Left ventricle myocardium inferior (tissue), 1 donor: ENCODE measurements around the gene MAP2K4. TPM values are rescaled to one million over a fixed set of nuclear protein-coding genes. Genes with fewer than 3 reads are reported as not detected.

ENCODE experiments used
- DNase-seq: peaks from one replicate; pipeline ENCODE4 v3.0.0-alpha.2; 2020
- H3K27ac ChIP-seq: fragments of 200-600 bp; replicated peaks from 2 replicates; pipeline ENCODE4 v1.8.0; 2021
- H3K27me3 ChIP-seq: fragments of 200-600 bp; 2 replicates; pipeline ENCODE4 v1.8.0; 2021; ENCODE audit warnings: low read depth
- H3K36me3 ChIP-seq: fragments of 200-600 bp; 2 replicates; pipeline ENCODE4 v1.8.0; 2021
- H3K4me1 ChIP-seq: fragments of 200-600 bp; 2 replicates; pipeline ENCODE4 v1.8.0; 2021
- H3K4me3 ChIP-seq: fragments of 200-600 bp; 2 replicates; pipeline ENCODE4 v1.8.0; 2021; ENCODE audit warnings: mild to moderate bottlenecking, moderate library complexity
- H3K9me3 ChIP-seq: fragments of 200-600 bp; replicated peaks from 2 replicates; pipeline ENCODE4 v1.8.0; 2021
- intact Hi-C: fragments of 100-400 bp; cut with micrococcal nuclease; formaldehyde crosslinking; loops from one replicate; pipeline ENCODE4 v1.11.0; 2022
- total RNA-seq: library from RNA; stranded (reverse); fragmentation: NEBNext Ultra II Directional; extraction: Animal tissue kit (Norgen Biotek cat#: 25700); gene quantifications from one replicate; pipeline ENCODE4 v1.2.1, GENCODE V29; 2021
- TF ChIP-seq, protein P1 (sequence below): fragments of 200-600 bp; IDR thresholded peaks from 2 replicates; pipeline ENCODE4 v1.8.0; 2021; ENCODE audit warnings: antibody characterized with exemption, mild to moderate bottlenecking, borderline replicate concordance
- donor health status: DM: no; HTN: yes; CAD: no; lungs with severe emphysema.

Gene MAP2K4
- total RNA-seq, 1 donor from 2014 or later, result 28.5 TPM

DNA sequence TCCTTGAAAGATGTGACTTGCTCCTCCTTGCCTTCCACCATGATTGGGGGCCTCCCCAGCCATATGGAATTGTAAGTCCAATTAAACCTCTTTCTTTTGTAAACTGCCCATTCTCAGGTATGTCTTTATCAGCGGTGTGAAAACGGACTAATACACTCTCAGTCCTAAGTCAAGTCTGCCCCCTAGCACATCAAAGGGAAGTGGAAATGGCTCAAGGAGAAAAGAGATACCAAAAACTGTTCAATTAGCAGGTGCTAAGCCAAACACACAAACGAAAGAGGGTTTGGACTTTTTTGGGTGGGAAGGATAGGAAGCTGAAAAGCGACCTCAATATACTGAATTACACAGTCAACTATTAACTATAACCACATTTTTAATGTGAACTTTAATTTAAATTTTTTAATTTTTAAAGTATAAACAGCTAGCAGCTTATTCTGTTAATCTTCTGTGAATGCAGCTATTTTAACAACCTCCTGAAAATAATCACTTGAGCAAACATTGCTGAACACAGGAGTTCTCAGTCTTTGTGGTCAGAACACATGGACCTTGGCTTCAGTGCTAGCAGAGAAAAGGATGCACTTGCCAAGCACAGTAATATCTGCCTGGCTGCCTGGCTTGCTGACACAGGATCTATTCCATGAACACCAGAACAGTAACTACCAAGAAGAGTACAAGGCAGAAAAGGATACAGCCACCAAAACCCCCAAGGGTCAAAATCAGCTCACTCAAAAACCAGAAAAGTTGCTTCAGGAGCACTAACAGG is 34.3 kb upstream of the MAP2K4 start:
- H3K4me3 ChIP-seq, result no peak overlapping the region
- H3K27ac ChIP-seq, result peak overlapping the region; percentile 45
- peaks cover 65% of the 10 kb centered on the region for H3K36me3 ChIP-seq
- DNase-seq, result no peak
- peaks cover 8% of the 10 kb centered on the region for H3K4me1 ChIP-seq
- no peaks in the 10 kb centered on the region for H3K27me3 ChIP-seq
- TF ChIP-seq, protein P1, sequence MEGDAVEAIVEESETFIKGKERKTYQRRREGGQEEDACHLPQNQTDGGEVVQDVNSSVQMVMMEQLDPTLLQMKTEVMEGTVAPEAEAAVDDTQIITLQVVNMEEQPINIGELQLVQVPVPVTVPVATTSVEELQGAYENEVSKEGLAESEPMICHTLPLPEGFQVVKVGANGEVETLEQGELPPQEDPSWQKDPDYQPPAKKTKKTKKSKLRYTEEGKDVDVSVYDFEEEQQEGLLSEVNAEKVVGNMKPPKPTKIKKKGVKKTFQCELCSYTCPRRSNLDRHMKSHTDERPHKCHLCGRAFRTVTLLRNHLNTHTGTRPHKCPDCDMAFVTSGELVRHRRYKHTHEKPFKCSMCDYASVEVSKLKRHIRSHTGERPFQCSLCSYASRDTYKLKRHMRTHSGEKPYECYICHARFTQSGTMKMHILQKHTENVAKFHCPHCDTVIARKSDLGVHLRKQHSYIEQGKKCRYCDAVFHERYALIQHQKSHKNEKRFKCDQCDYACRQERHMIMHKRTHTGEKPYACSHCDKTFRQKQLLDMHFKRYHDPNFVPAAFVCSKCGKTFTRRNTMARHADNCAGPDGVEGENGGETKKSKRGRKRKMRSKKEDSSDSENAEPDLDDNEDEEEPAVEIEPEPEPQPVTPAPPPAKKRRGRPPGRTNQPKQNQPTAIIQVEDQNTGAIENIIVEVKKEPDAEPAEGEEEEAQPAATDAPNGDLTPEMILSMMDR, result no peak
- no peaks in the 10 kb centered on the region for H3K9me3 ChIP-seq
- intact Hi-C loops, result no loop called here

DNA sequence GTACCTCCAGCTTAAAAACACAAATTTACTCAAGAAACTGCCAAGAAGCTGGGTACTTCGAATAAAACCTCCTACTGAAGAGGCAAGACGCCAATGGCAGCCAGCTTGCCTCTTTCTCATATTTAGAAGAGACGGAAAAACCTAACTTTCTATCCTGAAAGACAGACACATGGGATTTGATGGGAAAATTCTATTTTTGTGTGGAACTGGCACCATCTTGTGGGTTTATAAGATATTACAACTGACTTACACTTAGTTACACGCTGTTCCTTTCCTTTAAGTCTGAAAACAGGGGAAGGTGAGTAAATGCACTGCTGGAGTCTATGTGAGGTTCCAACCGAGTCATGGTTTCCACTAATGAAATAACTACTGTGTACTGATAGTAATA is 33.7 kb upstream of the MAP2K4 start:
- no peak for DNase-seq
- Histone ChIP-seq H3K27me3 (no peaks in the 10 kb centered on the region), H3K9me3 (no peaks in the 10 kb centered on the region), H3K4me1 (peaks cover 8% of the 10 kb centered on the region), H3K27ac (peak overlapping the region; percentile 45), H3K4me3 (no peak overlapping the region), H3K36me3 (peaks cover 64% of the 10 kb centered on the region)
- intact Hi-C loops, result no loop called here
- TF ChIP-seq, protein P1, result peak; percentile 70

DNA sequence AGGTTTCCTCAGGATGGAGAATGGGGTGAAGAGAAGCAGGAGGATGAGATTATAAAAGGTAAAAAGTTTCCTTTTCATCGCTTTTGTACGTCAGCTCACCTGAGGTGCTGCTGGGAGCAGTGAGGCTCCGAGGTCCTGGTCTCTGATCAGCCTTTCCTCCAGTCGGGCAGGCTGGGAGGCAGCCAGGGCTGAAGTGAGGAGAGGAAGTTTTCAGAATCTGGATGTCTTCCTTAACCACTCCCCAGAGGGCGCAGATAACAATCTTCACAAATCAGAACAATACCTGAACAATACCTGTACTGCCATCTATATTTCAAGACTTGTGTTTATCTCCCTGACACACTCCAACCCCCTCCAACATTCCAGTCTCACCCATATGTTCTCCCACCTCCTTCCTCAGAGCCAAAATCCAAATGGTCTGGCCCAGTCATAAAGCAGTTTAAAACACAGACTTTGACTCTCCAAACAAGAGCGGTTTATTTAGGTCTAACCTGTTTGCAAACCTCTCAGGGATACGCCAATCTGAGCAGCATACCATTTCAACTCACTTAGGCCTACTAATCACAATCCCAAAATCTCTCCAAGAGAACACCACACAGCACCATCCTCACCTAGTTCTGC is 30.2 kb upstream of the MAP2K4 start:
- H3K36me3 ChIP-seq, result peaks cover 50% of the 10 kb centered on the region
- DNase-seq, result no peak
- intact Hi-C loops, result no loop called here

DNA sequence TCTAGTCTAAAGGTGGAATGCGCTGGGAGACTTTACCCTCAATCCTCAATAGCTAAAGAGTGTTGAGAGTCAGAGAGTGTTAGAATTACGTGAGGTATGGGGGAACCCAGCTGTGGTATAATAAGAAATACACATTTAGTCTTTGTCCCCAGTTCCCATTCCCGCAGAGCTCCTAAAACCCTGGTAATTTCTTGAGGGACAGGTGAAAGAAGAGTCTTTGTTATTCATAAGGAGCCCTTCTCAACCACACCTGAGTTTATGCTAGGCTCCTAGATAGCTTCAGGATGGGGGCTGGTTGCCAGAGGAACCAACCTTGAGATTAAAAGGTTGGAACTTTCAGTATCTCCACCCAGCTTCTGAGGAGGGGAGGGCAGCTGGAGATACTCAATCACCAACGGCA is 29.2 kb upstream of the MAP2K4 start:
- DNase-seq, result no peak

More for the DNA sequence above, 30.2 kb upstream of the MAP2K4 start:
- Histone ChIP-seq H3K27ac (no peak overlapping the region), H3K4me3 (no peak overlapping the region), H3K9me3 (no peaks in the 10 kb centered on the region), H3K27me3 (no peaks in the 10 kb centered on the region), H3K4me1 (peaks cover 9% of the 10 kb centered on the region)
- TF ChIP-seq, protein P1, result no peak

DNA sequence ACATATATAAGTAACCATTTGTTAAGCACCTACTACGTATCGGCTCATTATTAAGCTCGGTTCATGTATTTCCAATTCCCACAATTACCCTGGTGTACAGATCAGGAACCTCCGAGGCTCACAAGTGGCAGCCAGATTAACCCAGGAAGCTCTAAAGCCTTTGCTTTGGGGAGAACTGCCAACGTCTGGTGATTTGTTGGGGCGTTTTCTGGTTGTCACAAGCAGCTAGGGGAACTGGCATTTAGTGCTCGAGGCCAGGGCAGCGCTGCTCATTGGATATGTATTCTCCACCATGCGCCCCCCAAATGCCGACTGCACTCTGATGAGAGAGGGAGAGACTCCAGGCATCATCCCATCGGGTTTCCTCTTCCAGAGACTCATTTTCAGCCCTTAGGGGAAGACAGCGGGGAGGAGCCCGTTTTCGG is 23.9 kb upstream of the MAP2K4 start:
- DNase-seq, result no peak
- no peaks in the 10 kb centered on the region for H3K9me3 ChIP-seq
- peaks cover 12% of the 10 kb centered on the region for H3K36me3 ChIP-seq
- H3K4me1 ChIP-seq, result peaks cover 25% of the 10 kb centered on the region
- peak overlapping the region; percentile 92 for H3K27ac ChIP-seq
- TF ChIP-seq, protein P1, result peak; percentile 31
- intact Hi-C loops, result no loop called here
- H3K27me3 ChIP-seq, result no peaks in the 10 kb centered on the region
- peak overlapping the region; percentile 84 for H3K4me3 ChIP-seq

More for the DNA sequence above, 29.2 kb upstream of the MAP2K4 start:
- Histone ChIP-seq H3K27ac (no peak overlapping the region), H3K4me1 (peaks cover 18% of the 10 kb centered on the region), H3K27me3 (no peaks in the 10 kb centered on the region), H3K4me3 (no peak overlapping the region), H3K9me3 (no peaks in the 10 kb centered on the region), H3K36me3 (peaks cover 50% of the 10 kb centered on the region)
- TF ChIP-seq, protein P1, result no peak
- intact Hi-C loops, result no loop called here
